HepG2 (cell line): ENCODE measurements around the gene KRT77. TPM values are rescaled to one million over a fixed set of nuclear protein-coding genes. Genes with fewer than 3 reads are reported as not detected.

Experiments
- ATAC-seq: fragments of 200-7000 bp; cut with Tn5 transposase; 3 replicates; pipeline ENCODE4 v1.9.1; 2020; ENCODE audit warnings: mild to moderate bottlenecking, moderate library complexity
- BruUV-seq: library from RNA; stranded (reverse); fragments of 400-500 nt; replicated peaks from 2 replicates; lab custom pipeline; 2021; lab: Mats Ljungman, UMichigan
- CTCF ChIA-PET: fragments of 300-600 bp; formaldehyde crosslinking; extraction: SDS; loops from one replicate; lab custom pipeline; 2021; ENCODE audit warnings: low total read pairs, inconsistent platforms, low intra/inter-chr PET ratio; lab: Yijun Ruan, JAX
- POLR2A ChIA-PET: fragments of 350-600 bp; sonication (Branson Sonifier 250); formaldehyde crosslinking; loops from one replicate; lab custom pipeline; 2020; ENCODE audit warnings: antibody characterized with exemption, inconsistent platforms; lab: Yijun Ruan, JAX
- DNase-seq: peaks from one replicate; pipeline ENCODE4 v3.0.0-alpha.2; 2015; ENCODE audit warnings: low spot score
- FAIRE-seq: peaks from 3 replicates; lab custom pipeline; 2011; peaks lifted over from hg19 to GRCh38; lab: Jason Lieb, UNC
- H2AFZ ChIP-seq: one replicate; pipeline ENCODE4 v1.6.1; 2011; ENCODE audit warnings: low read length, inconsistent platforms
- H3K27ac ChIP-seq: fragments of 300-600 bp; 3 replicates; pipeline ENCODE4 v1.8.0; 2011; ENCODE audit warnings: mixed run types, mild to moderate bottlenecking, mixed read lengths, low read length, inconsistent platforms; ENCODE audit not compliant: insufficient read depth; ENCODE audit errors: extremely low read length
- H3K27me3 ChIP-seq, 2 experiments: fragments of 200-600 bp in 1 of 2; 2 replicates in 1 of 2; 3 replicates in 1 of 2; pipeline versions ENCODE4 v1.6.0 to v1.8.0; 2011; ENCODE audit warnings: low read length in 2 of 2, mild to moderate bottlenecking in 2 of 2, moderate library complexity in 2 of 2, inconsistent platforms in 1 of 2; ENCODE audit not compliant: insufficient read depth in 2 of 2, control insufficient read depth in 1 of 2
- H3K36me3 ChIP-seq, 2 experiments: fragments of 200-600 bp in 1 of 2; replicated peaks in 1 of 2; 2 replicates in 1 of 2; 3 replicates in 1 of 2; pipeline versions ENCODE4 v1.5.1 to v1.8.0; 2011; ENCODE audit warnings: low read length in 2 of 2, inconsistent platforms in 1 of 2; ENCODE audit not compliant: insufficient read depth in 2 of 2, control insufficient read depth in 1 of 2
- H3K4me1 ChIP-seq: 2 replicates; pipeline ENCODE4 v1.5.1; 2012; ENCODE audit warnings: low read length, inconsistent platforms; ENCODE audit not compliant: insufficient read depth
- H3K4me2 ChIP-seq: 2 replicates; pipeline ENCODE4 v1.6.0; 2011; ENCODE audit warnings: low read depth, low read length, inconsistent platforms
- H3K4me3 ChIP-seq, 3 experiments: fragments of 200-600 bp in 1 of 3; sonication (generic), shearing (Covaris generic) in 1 of 3; replicated peaks in 1 of 3; 2 replicates each; pipeline ENCODE4 v1.5.1; 2011 to 2016; ENCODE audit warnings: low read length in 3 of 3, inconsistent platforms in 2 of 3, low read depth in 2 of 3, mild to moderate bottlenecking in 2 of 3, control low read depth in 1 of 3, mixed read lengths in 1 of 3; ENCODE audit not compliant: insufficient read depth in 1 of 3
- H3K79me2 ChIP-seq: one replicate; pipeline ENCODE4 v1.6.1; 2011; ENCODE audit warnings: low read length, inconsistent platforms; ENCODE audit not compliant: insufficient read depth
- H3K9ac ChIP-seq: 2 replicates; pipeline ENCODE4 v1.6.0; 2011; ENCODE audit warnings: mild to moderate bottlenecking, low read depth, low read length, inconsistent platforms; ENCODE audit not compliant: insufficient read depth
- H3K9me3 ChIP-seq: 2 replicates; pipeline ENCODE4 v1.5.1; 2012; ENCODE audit warnings: mild to moderate bottlenecking, low read length
- H4K20me1 ChIP-seq: 2 replicates; pipeline ENCODE4 v1.6.0; 2011; ENCODE audit warnings: inconsistent platforms, mild to moderate bottlenecking, low read length, moderate library complexity; ENCODE audit not compliant: insufficient read depth
- FOSL2 ChIP-seq: sonication (generic); formaldehyde crosslinking; IDR thresholded peaks from 2 replicates; pipeline ENCODE4 v1.4.0; 2020; ENCODE audit warnings: missing genetic modification reagents
- FOXK2 ChIP-seq: fragments of 450-650 bp; IDR thresholded peaks from 2 replicates; pipeline ENCODE4 v1.6.1; 2016
- GATAD2A ChIP-seq: IDR thresholded peaks from 2 replicates; pipeline ENCODE4 v1.6.1; 2016
- MIER2 ChIP-seq: IDR thresholded peaks from 2 replicates; pipeline ENCODE4 v1.6.1; 2016; ENCODE audit warnings: missing biosample characterization, missing genetic modification reagents
- SMC3 ChIP-seq: IDR thresholded peaks from 2 replicates; pipeline ENCODE4 v1.6.1; 2011; ENCODE audit warnings: low read length, improper control_type of control experiment
- TOPORS ChIP-seq: sonication (generic); formaldehyde crosslinking; IDR thresholded peaks from 2 replicates; pipeline ENCODE4 v1.8.0; 2023; ENCODE audit warnings: mild to moderate bottlenecking, missing genetic modification reagents
- XBP1 ChIP-seq: sonication (generic); formaldehyde crosslinking; IDR thresholded peaks from 2 replicates; pipeline ENCODE4 v1.5.0; 2020; ENCODE audit warnings: missing genetic modification reagents
- ZC3H13 ChIP-seq: sonication (generic); formaldehyde crosslinking; IDR thresholded peaks from 2 replicates; pipeline ENCODE4 v1.8.1; 2023; ENCODE audit warnings: mild to moderate bottlenecking, missing genetic modification reagents, moderate library complexity
- ZNF121 ChIP-seq: sonication (generic); formaldehyde crosslinking; IDR thresholded peaks from 2 replicates; pipeline ENCODE4 v1.5.0; 2020; ENCODE audit warnings: mild to moderate bottlenecking, missing genetic modification reagents
- ZNF230 ChIP-seq: sonication (generic); formaldehyde crosslinking; IDR thresholded peaks from 2 replicates; pipeline ENCODE4 v1.4.0; 2020; ENCODE audit warnings: mild to moderate bottlenecking, missing genetic modification reagents
- ZNF496 ChIP-seq: sonication (generic); formaldehyde crosslinking; IDR thresholded peaks from 2 replicates; pipeline ENCODE4 v1.8.1; 2023; ENCODE audit warnings: mild to moderate bottlenecking, moderate library complexity, missing genetic modification reagents; ENCODE audit not compliant: insufficient replicate concordance
- ZNF501 ChIP-seq: sonication (generic); formaldehyde crosslinking; IDR thresholded peaks from 2 replicates; pipeline ENCODE4 v1.5.1; 2020; ENCODE audit warnings: mild to moderate bottlenecking, moderate library complexity, missing genetic modification reagents
- ZNF607 ChIP-seq: sonication (generic); formaldehyde crosslinking; IDR thresholded peaks from 2 replicates; pipeline ENCODE4 v1.5.1; 2020; ENCODE audit warnings: missing genetic modification reagents, mild to moderate bottlenecking, borderline replicate concordance
- ZNF749 ChIP-seq: sonication (generic); formaldehyde crosslinking; IDR thresholded peaks from 2 replicates; pipeline ENCODE4 v1.8.0; 2022; ENCODE audit warnings: mild to moderate bottlenecking, missing genetic modification reagents, moderate library complexity, borderline replicate concordance
- WGBS: methylation state at CpG from one replicate; pipeline ENCODE4 v1.1.6; 2017; ENCODE audit warnings: low lambda C conversion rate; 5-methylcytosine and 5-hydroxymethylcytosine counted together
- in situ Hi-C: cut with HindIII; loops from 2 replicates; pipeline ENCODE4 v1.10.0; 2017; ENCODE audit warnings: low pct_unique_long_range_greater_than_20kb; ENCODE audit not compliant: extremely low pct_ligation_motif_present
- intact Hi-C: fragments of 100-400 bp; cut with micrococcal nuclease; formaldehyde crosslinking; loops from one replicate; pipeline ENCODE4 v1.10.0; 2022; ENCODE audit not compliant: unreplicated experiment
- polyA plus RNA-seq, 8 experiments: library from polyadenylated mRNA; depleted of rRNA in 3 of 8; stranded (reverse) in 7 of 8; unstranded in 1 of 8; fragments of >200 nt; fragmentation: Illumina TruSeq in 4 of 8; extraction: Trizol in 4 of 8; gene quantifications; 2 replicates each; pipeline versions ENCODE4 v1.2.1 to v1.2.3, GENCODE V29; 2011 to 2016; ENCODE audit warnings: low read depth in 4 of 8, missing spikeins in 1 of 8, mixed read lengths in 1 of 8; ENCODE audit not compliant: insufficient read depth in 1 of 8
- total RNA-seq, 5 experiments: library from RNA; depleted of rRNA; stranded (reverse); fragments of >200 nt; fragmentation: Illumina TruSeq; extraction: Trizol; gene quantifications; 2 replicates each; pipeline ENCODE4 v1.2.3, GENCODE V29; 2016; ENCODE audit warnings: low read depth in 1 of 5
- TF ChIP-seq, protein P1 (sequence below): sonication (generic); formaldehyde crosslinking; IDR thresholded peaks from 2 replicates; pipeline ENCODE4 v1.4.0; 2020; ENCODE audit warnings: missing genetic modification reagents, mild to moderate bottlenecking, borderline replicate concordance
- TF ChIP-seq, protein P2 (sequence below): IDR thresholded peaks from 2 replicates; pipeline ENCODE4 v1.6.1; 2016; ENCODE audit warnings: mild to moderate bottlenecking, missing biosample characterization, missing genetic modification reagents
- TF ChIP-seq, protein P3 (sequence below): sonication (generic); formaldehyde crosslinking; IDR thresholded peaks from 2 replicates; pipeline ENCODE4 v1.4.0; 2020; ENCODE audit warnings: missing genetic modification reagents
- TF ChIP-seq, protein P4 (sequence below): sonication (generic); formaldehyde crosslinking; IDR thresholded peaks from 2 replicates; pipeline ENCODE4 v1.5.0; 2020; ENCODE audit warnings: mild to moderate bottlenecking, missing genetic modification reagents, borderline replicate concordance

The KRT77 gene
- total and polyA plus RNA-seq, 2 of the 13 experiments (the other 11 are each of a cell fraction or from before 2014, with no cell fraction given), result not detected

DNA sequence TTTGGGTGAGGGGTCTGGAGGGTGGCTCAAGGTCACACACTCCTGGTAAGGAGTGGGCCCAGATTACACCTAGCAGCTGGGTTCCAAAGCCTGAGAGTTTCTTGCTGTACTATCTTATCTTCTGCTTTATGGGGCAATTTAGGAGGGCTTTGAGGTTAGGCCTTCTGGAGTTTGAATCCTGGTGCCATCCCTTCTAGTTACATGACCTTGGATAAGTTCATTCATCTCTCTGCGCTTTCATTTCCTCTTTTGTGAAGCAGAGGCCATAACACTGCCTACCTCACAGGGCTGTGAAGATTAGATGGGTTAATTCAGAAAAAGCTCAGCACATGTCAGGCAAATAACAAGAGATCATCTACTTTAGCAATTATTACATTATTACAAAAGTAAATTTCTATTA, 7.4 kb upstream of the KRT77 start:
- Histone ChIP-seq H4K20me1 (no peaks in the 10 kb centered on the region), H3K4me3 (no peak overlapping the region), H3K27ac (no peak overlapping the region), H3K27me3 (peaks cover 1 to 33% of the 10 kb centered on the region in 2 experiments; a peak in 4 of 5 replicates), H2AFZ (no peak overlapping the region), H3K36me3 (no peaks in the 10 kb centered on the region), H3K9me3 (no peaks in the 10 kb centered on the region), H3K4me1 (no peaks in the 10 kb centered on the region), H3K4me2 (no peak overlapping the region), H3K9ac (no peak overlapping the region), H3K79me2 (no peaks in the 10 kb centered on the region)
- FAIRE-seq, result no peak
- no peak for ATAC-seq
- CTCF ChIA-PET, result no interaction called here
- WGBS, result 10% methylated on average over 1 of the region's 1 CpG
- BruUV-seq, result no TSS peak
- intact Hi-C loops, result no loop called here
- POLR2A ChIA-PET, result no interaction called here
- DNase-seq, result no peak
- in situ Hi-C loops, result loop anchor here (10.0 kb wide), 1 partner anchor 154 kb away; no protein-coding TSS in a partner anchor
- TF ChIP-seq ZNF607 (no peak), GATAD2A (CRISPR knock-in tag) (no peak), TOPORS (CRISPR knock-in tag) (no peak), FOXK2 (no peak), ZNF121 (no peak), ZNF749 (no peak), MIER2 (CRISPR knock-in tag) (no peak), FOSL2 (CRISPR knock-in tag) (no peak), XBP1 (no peak), ZNF501 (CRISPR knock-in tag) (no peak), ZC3H13 (no peak), SMC3 (no peak), ZNF496 (no peak), ZNF230 (CRISPR knock-in tag) (no peak)
- TF ChIP-seq, protein P1, sequence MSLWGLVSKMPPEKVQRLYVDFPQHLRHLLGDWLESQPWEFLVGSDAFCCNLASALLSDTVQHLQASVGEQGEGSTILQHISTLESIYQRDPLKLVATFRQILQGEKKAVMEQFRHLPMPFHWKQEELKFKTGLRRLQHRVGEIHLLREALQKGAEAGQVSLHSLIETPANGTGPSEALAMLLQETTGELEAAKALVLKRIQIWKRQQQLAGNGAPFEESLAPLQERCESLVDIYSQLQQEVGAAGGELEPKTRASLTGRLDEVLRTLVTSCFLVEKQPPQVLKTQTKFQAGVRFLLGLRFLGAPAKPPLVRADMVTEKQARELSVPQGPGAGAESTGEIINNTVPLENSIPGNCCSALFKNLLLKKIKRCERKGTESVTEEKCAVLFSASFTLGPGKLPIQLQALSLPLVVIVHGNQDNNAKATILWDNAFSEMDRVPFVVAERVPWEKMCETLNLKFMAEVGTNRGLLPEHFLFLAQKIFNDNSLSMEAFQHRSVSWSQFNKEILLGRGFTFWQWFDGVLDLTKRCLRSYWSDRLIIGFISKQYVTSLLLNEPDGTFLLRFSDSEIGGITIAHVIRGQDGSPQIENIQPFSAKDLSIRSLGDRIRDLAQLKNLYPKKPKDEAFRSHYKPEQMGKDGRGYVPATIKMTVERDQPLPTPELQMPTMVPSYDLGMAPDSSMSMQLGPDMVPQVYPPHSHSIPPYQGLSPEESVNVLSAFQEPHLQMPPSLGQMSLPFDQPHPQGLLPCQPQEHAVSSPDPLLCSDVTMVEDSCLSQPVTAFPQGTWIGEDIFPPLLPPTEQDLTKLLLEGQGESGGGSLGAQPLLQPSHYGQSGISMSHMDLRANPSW (CRISPR knock-in tag), result no peak
- TF ChIP-seq, protein P2, sequence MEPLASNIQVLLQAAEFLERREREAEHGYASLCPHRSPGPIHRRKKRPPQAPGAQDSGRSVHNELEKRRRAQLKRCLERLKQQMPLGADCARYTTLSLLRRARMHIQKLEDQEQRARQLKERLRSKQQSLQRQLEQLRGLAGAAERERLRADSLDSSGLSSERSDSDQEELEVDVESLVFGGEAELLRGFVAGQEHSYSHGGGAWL (CRISPR knock-in tag), result no peak
- TF ChIP-seq, protein P3, sequence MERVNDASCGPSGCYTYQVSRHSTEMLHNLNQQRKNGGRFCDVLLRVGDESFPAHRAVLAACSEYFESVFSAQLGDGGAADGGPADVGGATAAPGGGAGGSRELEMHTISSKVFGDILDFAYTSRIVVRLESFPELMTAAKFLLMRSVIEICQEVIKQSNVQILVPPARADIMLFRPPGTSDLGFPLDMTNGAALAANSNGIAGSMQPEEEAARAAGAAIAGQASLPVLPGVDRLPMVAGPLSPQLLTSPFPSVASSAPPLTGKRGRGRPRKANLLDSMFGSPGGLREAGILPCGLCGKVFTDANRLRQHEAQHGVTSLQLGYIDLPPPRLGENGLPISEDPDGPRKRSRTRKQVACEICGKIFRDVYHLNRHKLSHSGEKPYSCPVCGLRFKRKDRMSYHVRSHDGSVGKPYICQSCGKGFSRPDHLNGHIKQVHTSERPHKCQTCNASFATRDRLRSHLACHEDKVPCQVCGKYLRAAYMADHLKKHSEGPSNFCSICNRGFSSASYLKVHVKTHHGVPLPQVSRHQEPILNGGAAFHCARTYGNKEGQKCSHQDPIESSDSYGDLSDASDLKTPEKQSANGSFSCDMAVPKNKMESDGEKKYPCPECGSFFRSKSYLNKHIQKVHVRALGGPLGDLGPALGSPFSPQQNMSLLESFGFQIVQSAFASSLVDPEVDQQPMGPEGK, result no peak
- TF ChIP-seq, protein P4, sequence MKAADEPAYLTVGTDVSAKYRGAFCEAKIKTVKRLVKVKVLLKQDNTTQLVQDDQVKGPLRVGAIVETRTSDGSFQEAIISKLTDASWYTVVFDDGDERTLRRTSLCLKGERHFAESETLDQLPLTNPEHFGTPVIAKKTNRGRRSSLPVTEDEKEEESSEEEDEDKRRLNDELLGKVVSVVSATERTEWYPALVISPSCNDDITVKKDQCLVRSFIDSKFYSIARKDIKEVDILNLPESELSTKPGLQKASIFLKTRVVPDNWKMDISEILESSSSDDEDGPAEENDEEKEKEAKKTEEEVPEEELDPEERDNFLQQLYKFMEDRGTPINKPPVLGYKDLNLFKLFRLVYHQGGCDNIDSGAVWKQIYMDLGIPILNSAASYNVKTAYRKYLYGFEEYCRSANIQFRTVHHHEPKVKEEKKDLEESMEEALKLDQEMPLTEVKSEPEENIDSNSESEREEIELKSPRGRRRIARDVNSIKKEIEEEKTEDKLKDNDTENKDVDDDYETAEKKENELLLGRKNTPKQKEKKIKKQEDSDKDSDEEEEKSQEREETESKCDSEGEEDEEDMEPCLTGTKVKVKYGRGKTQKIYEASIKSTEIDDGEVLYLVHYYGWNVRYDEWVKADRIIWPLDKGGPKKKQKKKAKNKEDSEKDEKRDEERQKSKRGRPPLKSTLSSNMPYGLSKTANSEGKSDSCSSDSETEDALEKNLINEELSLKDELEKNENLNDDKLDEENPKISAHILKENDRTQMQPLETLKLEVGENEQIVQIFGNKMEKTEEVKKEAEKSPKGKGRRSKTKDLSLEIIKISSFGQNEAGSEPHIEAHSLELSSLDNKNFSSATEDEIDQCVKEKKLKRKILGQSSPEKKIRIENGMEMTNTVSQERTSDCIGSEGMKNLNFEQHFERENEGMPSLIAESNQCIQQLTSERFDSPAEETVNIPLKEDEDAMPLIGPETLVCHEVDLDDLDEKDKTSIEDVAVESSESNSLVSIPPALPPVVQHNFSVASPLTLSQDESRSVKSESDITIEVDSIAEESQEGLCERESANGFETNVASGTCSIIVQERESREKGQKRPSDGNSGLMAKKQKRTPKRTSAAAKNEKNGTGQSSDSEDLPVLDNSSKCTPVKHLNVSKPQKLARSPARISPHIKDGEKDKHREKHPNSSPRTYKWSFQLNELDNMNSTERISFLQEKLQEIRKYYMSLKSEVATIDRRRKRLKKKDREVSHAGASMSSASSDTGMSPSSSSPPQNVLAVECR (CRISPR knock-in tag), result no peak
